CD4-positive, alpha-beta T cell treated with Interleukin-4 for 1 hour (primary cell): ENCODE results near the gene CALD1.

Source experiments
- DNase-seq, 2 donors: peaks; one replicate each; pipeline ENCODE4 v3.0.0-alpha.2; 2020 to 2022

CALD1 gene

GRCh38 chr7:134764365-134764764 lies 15.1 kb upstream of the CALD1 start:
- no peak for DNase-seq

GRCh38 chr7:134766779-134767519 lies 12.5 kb upstream of the CALD1 start:
- DNase-seq: peak in 1 of 2 donors; percentile 48

GRCh38 chr7:134767520-134768168 lies 11.8 kb upstream of the CALD1 start:
- DNase-seq: peak in 1 of 2 donors; percentile 12

- no peak for DNase-seq
Measured at GRCh38 chr7:134768243-134768642, 11.2 kb upstream of the CALD1 start.

GRCh38 chr7:134770676-134771075 lies 8.8 kb upstream of the CALD1 start:
- no peak for DNase-seq

GRCh38 chr7:134771111-134771510 lies 8.3 kb upstream of the CALD1 start:
- DNase-seq: no peak

GRCh38 chr7:134771889-134772288 lies 7.5 kb upstream of the CALD1 start:
- DNase-seq: no peak

- DNase-seq: no peak
Measured at GRCh38 chr7:134772401-134772800, 7.0 kb upstream of the CALD1 start.

- DNase-seq: no peak
Measured at GRCh38 chr7:134773164-134773563, 6.3 kb upstream of the CALD1 start.

- no peak for DNase-seq
Measured at GRCh38 chr7:134774119-134774518, 5.3 kb upstream of the CALD1 start.

- DNase-seq: no peak
Measured at GRCh38 chr7:134777470-134777869, 2.0 kb upstream of the CALD1 start.

GRCh38 chr7:134777908-134778580 lies 1.4 kb upstream of the CALD1 start:
- no peak for DNase-seq

- DNase-seq: no peak
Measured at GRCh38 chr7:134779741-134780065, 269 bp downstream of the CALD1 start.

GRCh38 chr7:134780166-134780828 lies 863 bp downstream of the CALD1 start:
- DNase-seq: no peak

- DNase-seq: no peak
Measured at GRCh38 chr7:134781171-134781570, 1.7 kb downstream of the CALD1 start.

GRCh38 chr7:134782121-134782623 lies 2.7 kb downstream of the CALD1 start:
- no peak for DNase-seq

- DNase-seq: no peak
Measured at GRCh38 chr7:134783294-134784069, 4.0 kb downstream of the CALD1 start.

- DNase-seq: no peak
Measured at GRCh38 chr7:134784251-134785049, 5.0 kb downstream of the CALD1 start.

- no peak for DNase-seq
Measured at GRCh38 chr7:134785842-134786241, 6.4 kb downstream of the CALD1 start.

- no peak for DNase-seq
Measured at GRCh38 chr7:134787064-134787463, 7.6 kb downstream of the CALD1 start.

GRCh38 chr7:134787720-134788119 lies 8.3 kb downstream of the CALD1 start:
- DNase-seq: no peak

- DNase-seq: no peak
Measured at GRCh38 chr7:134788191-134788590, 8.8 kb downstream of the CALD1 start.
